ENCODE data around the gene IRAK1.

Gene IRAK1

GRCh38 chrX:153969125-153969903 lies 50.4 kb downstream of the IRAK1 start:
- H3K9me3 ChIP-seq (replicated peaks in 1 of 11): no peaks in the 10 kb centered on the region
- H3K4me2 ChIP-seq: peak overlapping the region; percentile 78 to 97 (median 88)
- peaks cover 67 to 74% (median 69%) of the 10 kb centered on the region in 11 experiments for H3K27me3 ChIP-seq
- peaks cover 51 to 69% (median 61%) of the 10 kb centered on the region in 10 experiments for H3K4me1 ChIP-seq
- H3K27ac ChIP-seq: peak overlapping the region; percentile 1 to 76 (median 61); a peak in 19 of 22 replicates
- H4K20me1 ChIP-seq: peaks cover 71 to 87% (median 77%) of the 10 kb centered on the region in 11 experiments; a peak in 21 of 22 replicates
- no peak for TF ChIP-seq Cebpa-rat (IDR thresholded peaks at IDR 0.05)
- peak overlapping the region; percentile 72 to 97 (median 86) for H3K4me3 ChIP-seq
- peaks cover 0 to 28% (median 10%) of the 10 kb centered on the region in 11 experiments; a peak in 19 of 22 replicates for H3K36me3 ChIP-seq
- peak overlapping the region; percentile 64 to 98 (median 76) for H3K9ac ChIP-seq

DNA sequence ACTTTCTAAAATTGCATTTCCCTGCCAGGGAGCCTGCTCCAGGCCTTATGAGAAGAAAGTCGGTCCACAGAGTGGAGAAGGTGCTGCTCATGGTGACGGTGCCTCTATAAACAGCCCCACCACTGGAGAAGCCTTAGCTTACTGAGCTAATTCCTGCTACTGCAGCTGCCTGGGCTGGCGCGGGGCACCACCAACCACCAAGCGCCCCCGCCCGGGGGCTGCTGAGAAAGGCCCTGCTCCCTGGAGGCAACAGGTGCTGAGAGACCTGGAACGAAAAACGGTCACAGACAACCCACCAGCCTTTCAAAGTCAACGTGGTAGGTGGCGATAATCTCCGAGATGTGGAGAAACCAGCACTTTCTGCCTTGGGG lies 51.0 kb downstream of the IRAK1 start:
- Histone ChIP-seq H4K20me1 (peaks cover 65 to 87% (median 77%) of the 10 kb centered on the region in 11 experiments; a peak in 21 of 22 replicates), H3K27ac (peak overlapping the region in 10 of 11 experiments; percentile 11 to 76 (median 62); a peak in 18 of 22 replicates), H3K4me1 (peaks cover 45 to 64% (median 56%) of the 10 kb centered on the region in 10 experiments), H3K9ac (peak overlapping the region; percentile 64 to 98 (median 76)), H3K27me3 (peaks cover 65 to 74% (median 69%) of the 10 kb centered on the region in 11 experiments), H3K9me3 (replicated peaks in 1 of 11) (no peaks in the 10 kb centered on the region; a peak in 1 of 22 replicates), H3K36me3 (peaks cover 5 to 33% (median 16%) of the 10 kb centered on the region in 11 experiments), H3K4me2 (peak overlapping the region; percentile 78 to 97 (median 88)), H3K4me3 (peak overlapping the region; percentile 72 to 97 (median 86))
- no peak for TF ChIP-seq Cebpa-rat (IDR thresholded peaks at IDR 0.05)

GRCh38 chrX:153968255-153968654 lies 51.4 kb downstream of the IRAK1 start:
- TF ChIP-seq Cebpa-rat (IDR thresholded peaks at IDR 0.05): no peak
- H3K9me3 ChIP-seq (replicated peaks in 1 of 11): no peaks in the 10 kb centered on the region; a peak in 1 of 22 replicates
- peak overlapping the region in 10 of 11 experiments; percentile 12 to 76 (median 55); a peak in 15 of 22 replicates for H3K27ac ChIP-seq
- H4K20me1 ChIP-seq: peaks cover 60 to 87% (median 77%) of the 10 kb centered on the region in 11 experiments; a peak in 21 of 22 replicates
- H3K27me3 ChIP-seq: peaks cover 65 to 74% (median 69%) of the 10 kb centered on the region in 11 experiments
- H3K4me1 ChIP-seq: peaks cover 40 to 59% (median 51%) of the 10 kb centered on the region in 10 experiments
- peak overlapping the region; percentile 72 to 97 (median 86) for H3K4me3 ChIP-seq
- H3K9ac ChIP-seq: peak overlapping the region; percentile 64 to 98 (median 76)
- peaks cover 10 to 38% (median 21%) of the 10 kb centered on the region in 11 experiments for H3K36me3 ChIP-seq
- H3K4me2 ChIP-seq: peak overlapping the region; percentile 78 to 97 (median 88)

DNA sequence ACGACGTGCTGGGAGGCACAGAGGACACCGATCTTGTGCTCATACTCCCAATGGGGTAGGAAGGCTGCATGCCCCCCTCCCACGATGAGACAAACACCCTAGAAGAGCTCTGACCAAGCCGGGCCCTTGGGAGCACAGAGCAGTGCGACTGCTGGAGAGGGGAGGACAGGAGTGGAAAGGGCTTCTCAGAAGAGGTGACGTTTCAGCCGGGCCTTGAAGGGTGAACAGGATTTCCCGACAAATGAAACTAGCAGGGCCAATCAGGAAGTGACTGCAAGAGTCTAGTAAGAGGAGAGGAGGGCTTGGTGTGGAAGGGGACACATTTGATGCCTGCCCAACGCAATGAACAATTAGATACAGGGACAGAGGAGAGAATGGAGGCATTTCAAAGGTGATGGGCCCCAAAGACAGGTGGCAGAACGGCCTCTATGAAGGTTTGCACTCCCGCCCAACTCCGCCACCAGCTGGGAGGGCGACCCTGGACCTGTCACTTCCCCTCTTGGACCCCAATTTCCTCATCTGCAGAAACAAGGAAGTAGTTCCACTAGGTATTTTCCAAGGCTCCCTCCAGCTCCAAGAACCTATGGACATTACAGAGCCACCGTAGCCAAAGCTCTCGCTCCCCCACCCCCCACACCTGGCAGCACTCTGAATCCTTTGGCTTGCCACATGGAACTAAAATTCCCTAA lies 52.0 kb downstream of the IRAK1 start:
- Histone ChIP-seq H3K27me3 (peaks cover 69 to 74% (median 72%) of the 10 kb centered on the region in 11 experiments), H3K4me2 (peak overlapping the region; percentile 78 to 97 (median 88)), H3K9ac (peak overlapping the region; percentile 64 to 98 (median 76); a peak in 20 of 22 replicates)

GRCh38 chrX:153966841-153967535 lies 52.7 kb downstream of the IRAK1 start:
- Histone ChIP-seq H3K36me3 (peaks cover 22 to 51% (median 33%) of the 10 kb centered on the region in 11 experiments), H3K9ac (peak overlapping the region; percentile 25 to 98 (median 76); a peak in 19 of 22 replicates)

More for the DNA sequence above, 52.0 kb downstream of the IRAK1 start:
- no peaks in the 10 kb centered on the region; a peak in 1 of 22 replicates for H3K9me3 ChIP-seq (replicated peaks in 1 of 11)
- peaks cover 34 to 53% (median 46%) of the 10 kb centered on the region in 10 experiments for H3K4me1 ChIP-seq
- peak overlapping the region; percentile 72 to 97 (median 86) for H3K4me3 ChIP-seq
- peaks cover 16 to 44% (median 26%) of the 10 kb centered on the region in 11 experiments for H3K36me3 ChIP-seq
- H4K20me1 ChIP-seq: peaks cover 54 to 87% (median 77%) of the 10 kb centered on the region in 11 experiments; a peak in 21 of 22 replicates
- peak overlapping the region; percentile 14 to 76 (median 52); a peak in 17 of 22 replicates for H3K27ac ChIP-seq
- no peak for TF ChIP-seq Cebpa-rat (IDR thresholded peaks at IDR 0.05)

GRCh38 chrX:153966283-153966688 lies 53.4 kb downstream of the IRAK1 start:
- peak overlapping the region in 7 of 10 experiments; percentile 72 to 97 (median 85); a peak in 12 of 20 replicates for H3K4me3 ChIP-seq
- H3K4me1 ChIP-seq: peaks cover 34 to 53% (median 46%) of the 10 kb centered on the region in 10 experiments
- no peaks in the 10 kb centered on the region; a peak in 1 of 22 replicates for H3K9me3 ChIP-seq (replicated peaks in 1 of 11)
- peak overlapping the region in 9 of 11 experiments; percentile 26 to 67 (median 46); a peak in 13 of 22 replicates for H3K27ac ChIP-seq
- peaks cover 30 to 58% (median 40%) of the 10 kb centered on the region in 11 experiments for H3K36me3 ChIP-seq
- H4K20me1 ChIP-seq: peaks cover 54 to 92% (median 87%) of the 10 kb centered on the region in 11 experiments; a peak in 21 of 22 replicates
- no peak for TF ChIP-seq Cebpa-rat (IDR thresholded peaks at IDR 0.05)
- peak overlapping the region; percentile 25 to 98 (median 76); a peak in 18 of 22 replicates for H3K9ac ChIP-seq
- H3K27me3 ChIP-seq: peaks cover 69 to 88% (median 85%) of the 10 kb centered on the region in 11 experiments
- peak overlapping the region; percentile 78 to 97 (median 88) for H3K4me2 ChIP-seq

More at GRCh38 chrX:153966841-153967535, 52.7 kb downstream of the IRAK1 start:
- Histone ChIP-seq H3K4me2 (peak overlapping the region; percentile 78 to 97 (median 88)), H3K4me3 (peak overlapping the region in 9 of 10 experiments; percentile 72 to 97 (median 87); a peak in 18 of 20 replicates), H3K4me1 (peaks cover 34 to 53% (median 46%) of the 10 kb centered on the region in 10 experiments), H3K9me3 (replicated peaks in 1 of 11) (no peaks in the 10 kb centered on the region; a peak in 1 of 22 replicates), H4K20me1 (peaks cover 54 to 92% (median 82%) of the 10 kb centered on the region in 11 experiments; a peak in 21 of 22 replicates), H3K27me3 (peaks cover 69 to 81% (median 79%) of the 10 kb centered on the region in 11 experiments), H3K27ac (peak overlapping the region in 10 of 11 experiments; percentile 26 to 67 (median 48); a peak in 17 of 22 replicates)
- TF ChIP-seq Cebpa-rat (IDR thresholded peaks at IDR 0.05): no peak

GRCh38 chrX:153965406-153965805 lies 54.3 kb downstream of the IRAK1 start:
- peaks cover 38 to 67% (median 49%) of the 10 kb centered on the region in 11 experiments for H3K36me3 ChIP-seq
- TF ChIP-seq Cebpa-rat (IDR thresholded peaks at IDR 0.05): no peak
- H3K9me3 ChIP-seq (replicated peaks in 1 of 11): no peaks in the 10 kb centered on the region; a peak in 1 of 22 replicates
- peaks cover 34 to 53% (median 46%) of the 10 kb centered on the region in 10 experiments for H3K4me1 ChIP-seq
- H3K27me3 ChIP-seq: peaks cover 69 to 97% (median 92%) of the 10 kb centered on the region in 11 experiments
- no peak overlapping the region for H3K4me3 ChIP-seq
- H3K4me2 ChIP-seq: peak overlapping the region; percentile 78 to 97 (median 88)
- H3K27ac ChIP-seq: peak overlapping the region in 5 of 11 experiments; percentile 1 to 67 (median 54); a peak in 4 of 22 replicates
- H4K20me1 ChIP-seq: peaks cover 54 to 96% (median 96%) of the 10 kb centered on the region in 11 experiments; a peak in 21 of 22 replicates
- peak overlapping the region in 9 of 11 experiments; percentile 9 to 98 (median 76); a peak in 11 of 22 replicates for H3K9ac ChIP-seq
